Chondrocyte (in vitro differentiated cells): Measurements from ENCODE around the gene NARF. TPM values are rescaled to one million over a fixed set of nuclear protein-coding genes. Genes with fewer than 3 reads are reported as not detected.

Experiments used
- DNase-seq: peaks from one replicate; pipeline ENCODE4 v3.0.0; 2021; ENCODE audit warnings: mixed read lengths, low spot score
- H3K27ac Mint-ChIP-seq: one replicate; pipeline ENCODE4 v1.8.0; 2021; ENCODE audit warnings: mild to moderate bottlenecking, moderate library complexity, mixed read lengths; ENCODE audit not compliant: unreplicated experiment
- H3K27me3 Mint-ChIP-seq: 2 replicates; pipeline ENCODE4 v1.8.0; 2021; ENCODE audit warnings: low read depth, mixed read lengths
- H3K36me3 Mint-ChIP-seq: 2 replicates; pipeline ENCODE4 v1.8.0; 2021; ENCODE audit warnings: low read depth, mixed read lengths
- H3K4me1 Mint-ChIP-seq: 2 replicates; pipeline ENCODE4 v1.8.0; 2021; ENCODE audit warnings: low read depth, mild to moderate bottlenecking, mixed read lengths
- H3K4me3 Mint-ChIP-seq: one replicate; pipeline ENCODE4 v1.8.0; 2021; ENCODE audit warnings: mild to moderate bottlenecking, moderate library complexity, mixed read lengths; ENCODE audit not compliant: unreplicated experiment
- H3K9me3 Mint-ChIP-seq: 2 replicates; pipeline ENCODE4 v1.8.0; 2021; ENCODE audit warnings: low read depth, mixed read lengths
- CTCF ChIP-seq: fragments of 200-600 bp; sonication (generic); IDR thresholded peaks from 2 replicates; pipeline ENCODE4 v1.5.0; 2021; ENCODE audit warnings: antibody characterized with exemption, mild to moderate bottlenecking, moderate library complexity
- total RNA-seq: library from RNA; stranded (reverse); gene quantifications from 3 replicates; pipeline ENCODE4 v1.2.1, GENCODE V29; 2021

The NARF gene
- total RNA-seq, 1 donor from 2014 or later = 68.9 TPM

GRCh38 chr17:82441691-82442487 is 16.7 kb upstream of the NARF start:
- no peak for TF ChIP-seq CTCF
- Mint-ChIP-seq H3K9me3 (no peaks in the 10 kb centered on the region), H3K27me3 (no peaks in the 10 kb centered on the region), H3K27ac (no peak overlapping the region), H3K4me1 (peaks cover 3% of the 10 kb centered on the region), H3K36me3 (no peaks in the 10 kb centered on the region), H3K4me3 (no peak overlapping the region)
- DNase-seq = no peak

- no peak overlapping the region for H3K4me3 Mint-ChIP-seq
- peaks cover 3% of the 10 kb centered on the region for H3K4me1 Mint-ChIP-seq
- no peaks in the 10 kb centered on the region for H3K27me3 Mint-ChIP-seq
- DNase-seq = no peak
- no peak overlapping the region for H3K27ac Mint-ChIP-seq
- TF ChIP-seq CTCF = no peak
- no peaks in the 10 kb centered on the region for H3K9me3 Mint-ChIP-seq
- H3K36me3 Mint-ChIP-seq = no peaks in the 10 kb centered on the region
Measured at GRCh38 chr17:82442643-82443464, 15.7 kb upstream of the NARF start.

GRCh38 chr17:82443465-82444283 is 14.9 kb upstream of the NARF start:
- peaks cover 3% of the 10 kb centered on the region for H3K4me1 Mint-ChIP-seq
- no peak overlapping the region for H3K4me3 Mint-ChIP-seq
- H3K9me3 Mint-ChIP-seq = no peaks in the 10 kb centered on the region
- DNase-seq = no peak
- TF ChIP-seq CTCF = no peak
- H3K36me3 Mint-ChIP-seq = no peaks in the 10 kb centered on the region
- no peaks in the 10 kb centered on the region for H3K27me3 Mint-ChIP-seq
- H3K27ac Mint-ChIP-seq = no peak overlapping the region

- H3K27me3 Mint-ChIP-seq = no peaks in the 10 kb centered on the region
- no peak overlapping the region for H3K4me3 Mint-ChIP-seq
- DNase-seq = no peak
- H3K36me3 Mint-ChIP-seq = no peaks in the 10 kb centered on the region
- no peak overlapping the region for H3K27ac Mint-ChIP-seq
- H3K9me3 Mint-ChIP-seq = no peaks in the 10 kb centered on the region
- TF ChIP-seq CTCF = no peak
- H3K4me1 Mint-ChIP-seq = peaks cover 3% of the 10 kb centered on the region
Measured at GRCh38 chr17:82444284-82444893, 14.2 kb upstream of the NARF start.
